GM19372 (cell line): ENCODE results near the gene TBCK.
"Not testable (repeated sequence)": the region's sequence is repeated elsewhere in the genome, so short reads cannot be mapped to it uniquely, and the experiment has no call there.

Source experiments
- ATAC-seq: cut with Tn5 transposase; IDR thresholded peaks from one replicate; pipeline ENCODE4 v1.9.1; 2021; ENCODE audit warnings: mild to moderate bottlenecking, low read depth, moderate library complexity; ENCODE audit not compliant: unreplicated experiment

The TBCK gene

DNA sequence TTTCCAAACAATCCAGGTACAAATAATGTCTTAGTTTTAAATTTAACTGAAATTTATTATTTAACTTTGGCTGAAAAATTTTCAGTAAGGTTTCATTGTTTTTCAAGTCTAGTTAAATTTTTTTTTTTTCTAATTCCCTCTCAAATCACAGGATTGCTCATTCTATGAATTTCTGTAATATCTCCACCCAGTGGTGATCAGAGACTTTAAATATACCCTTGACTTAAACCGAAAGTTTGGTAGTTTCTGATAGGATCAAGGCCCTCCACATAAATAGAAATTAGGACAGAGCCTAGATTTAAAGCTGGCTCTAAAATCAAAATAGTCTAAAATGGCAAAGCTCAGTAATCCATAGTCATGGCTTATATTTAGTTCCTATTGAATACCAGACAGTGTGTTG is 175.4 kb downstream of the TBCK start:
- ATAC-seq, result no peak

- no peak for ATAC-seq
Measured at GRCh38 chr4:106136777-106137331, 179.2 kb downstream of the TBCK start.

GRCh38 chr4:106132045-106132444 is 184.0 kb downstream of the TBCK start:
- ATAC-seq, result no peak

GRCh38 chr4:106126062-106126461 is 189.9 kb downstream of the TBCK start:
- no peak for ATAC-seq

GRCh38 chr4:106119949-106120555 is 196.0 kb downstream of the TBCK start:
- not testable (repeated sequence) for ATAC-seq

- ATAC-seq, result no peak
Measured at GRCh38 chr4:106116025-106116424, 200.0 kb downstream of the TBCK start.

DNA sequence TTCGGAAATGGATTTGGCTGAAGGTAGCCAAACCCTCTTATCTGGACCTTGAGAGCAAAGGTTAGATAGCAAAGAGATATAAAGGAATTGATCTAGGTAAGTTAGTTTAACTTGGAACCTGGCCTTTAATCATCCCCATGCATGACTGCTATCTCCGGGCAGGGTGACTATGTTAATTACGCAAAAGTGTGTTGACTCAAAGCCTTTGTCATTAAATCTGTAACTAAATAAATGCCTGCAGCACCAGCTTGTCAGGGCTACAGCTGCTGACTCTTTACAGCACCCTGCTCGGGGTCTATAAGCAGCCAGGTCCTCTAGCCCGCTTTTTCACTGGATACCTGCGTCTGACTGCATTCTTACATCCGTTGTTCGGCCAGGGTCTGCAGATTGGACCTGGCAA is 201.7 kb downstream of the TBCK start:
- ATAC-seq, result no peak

DNA sequence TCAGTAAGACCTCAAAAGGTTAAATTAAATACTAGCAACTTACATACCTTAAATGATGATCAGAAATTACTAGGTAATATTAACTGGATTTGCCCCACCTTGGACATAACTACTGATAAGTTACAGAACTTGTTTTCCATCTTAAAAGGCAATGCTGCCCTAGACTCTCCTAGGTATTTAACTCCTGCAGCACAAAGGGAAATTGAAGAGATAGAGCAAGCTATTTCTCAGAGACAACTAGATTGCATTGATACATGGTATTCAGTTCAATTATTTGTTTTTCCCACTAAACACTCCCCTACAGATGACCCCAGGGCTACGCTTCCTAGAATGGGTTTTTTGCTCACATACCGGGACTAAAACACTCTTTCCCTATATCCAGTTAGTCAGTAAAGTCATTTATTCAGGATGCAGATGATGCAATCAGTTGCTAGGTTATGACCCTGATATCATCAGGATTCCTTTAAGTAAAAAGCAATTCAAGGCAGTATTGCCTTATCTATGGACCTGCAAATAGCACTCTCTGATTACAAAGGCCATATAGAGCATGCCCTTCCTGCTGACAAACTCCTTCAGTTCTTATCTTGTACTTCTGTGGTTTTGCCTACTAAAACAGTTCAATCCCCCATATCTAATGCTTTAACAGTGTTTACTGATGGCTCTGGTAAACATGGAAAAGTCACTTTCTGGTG is 204.1 kb downstream of the TBCK start:
- not testable (repeated sequence) for ATAC-seq

GRCh38 chr4:106109929-106110328 is 206.1 kb downstream of the TBCK start:
- no peak for ATAC-seq

DNA sequence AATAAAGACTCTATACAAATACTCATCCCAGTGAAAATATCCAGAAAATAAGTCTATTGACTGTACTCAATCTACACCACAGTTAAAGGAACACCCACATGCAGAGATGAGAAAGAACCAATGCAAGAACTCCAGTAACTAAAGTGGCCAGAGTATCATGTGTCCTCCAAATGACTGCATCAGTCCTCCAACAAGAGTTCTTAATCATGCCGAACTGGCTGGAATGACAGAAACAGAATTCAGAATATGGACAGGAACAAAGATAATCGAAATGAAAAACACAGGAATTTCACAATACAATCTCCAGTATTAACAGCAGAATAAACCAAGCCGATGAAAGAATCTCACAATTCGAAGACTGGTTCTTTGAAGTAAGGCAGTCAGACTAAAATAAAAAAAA is 210.3 kb downstream of the TBCK start:
- ATAC-seq, result no peak

DNA sequence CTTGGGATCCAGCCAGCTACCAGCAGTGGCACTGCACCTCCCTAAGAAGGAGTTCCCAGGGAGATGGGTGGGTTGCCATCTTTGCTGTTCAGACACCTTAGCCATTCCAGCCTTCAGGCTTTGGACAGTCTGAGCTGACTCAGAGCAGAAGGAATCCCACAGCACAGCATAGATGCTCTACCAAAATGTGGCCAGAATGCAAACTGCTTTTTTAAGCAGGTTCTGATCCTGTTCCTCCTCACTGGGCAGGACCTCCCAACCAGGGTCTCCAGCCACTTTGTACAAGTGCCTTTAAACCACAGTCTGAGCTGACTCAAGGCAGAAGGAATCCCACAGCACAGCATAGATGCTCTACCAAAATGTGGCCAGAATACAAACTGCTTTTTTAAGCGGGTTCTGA is 211.7 kb downstream of the TBCK start:
- no peak for ATAC-seq

DNA sequence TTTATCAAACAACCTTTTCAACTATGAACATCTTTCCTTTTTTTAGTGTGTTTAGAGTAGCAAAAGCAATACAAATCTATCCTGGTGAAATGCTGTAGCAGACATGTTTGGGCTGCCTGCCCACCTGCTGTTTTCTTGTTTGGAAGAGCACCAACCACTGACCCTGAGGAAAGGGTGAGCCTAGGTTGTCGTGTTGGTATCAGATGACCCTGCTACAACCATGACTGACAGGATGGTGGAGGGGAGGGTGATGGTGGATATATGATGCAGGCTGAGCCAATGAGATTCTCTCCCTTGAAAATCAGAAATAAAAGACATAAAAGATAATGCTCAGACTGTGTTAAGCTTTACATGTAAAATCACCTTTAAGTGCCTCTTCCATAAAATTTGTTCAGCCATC is 219.6 kb downstream of the TBCK start:
- no peak for ATAC-seq

GRCh38 chr4:106095408-106095807 is 220.6 kb downstream of the TBCK start:
- ATAC-seq, result no peak

DNA sequence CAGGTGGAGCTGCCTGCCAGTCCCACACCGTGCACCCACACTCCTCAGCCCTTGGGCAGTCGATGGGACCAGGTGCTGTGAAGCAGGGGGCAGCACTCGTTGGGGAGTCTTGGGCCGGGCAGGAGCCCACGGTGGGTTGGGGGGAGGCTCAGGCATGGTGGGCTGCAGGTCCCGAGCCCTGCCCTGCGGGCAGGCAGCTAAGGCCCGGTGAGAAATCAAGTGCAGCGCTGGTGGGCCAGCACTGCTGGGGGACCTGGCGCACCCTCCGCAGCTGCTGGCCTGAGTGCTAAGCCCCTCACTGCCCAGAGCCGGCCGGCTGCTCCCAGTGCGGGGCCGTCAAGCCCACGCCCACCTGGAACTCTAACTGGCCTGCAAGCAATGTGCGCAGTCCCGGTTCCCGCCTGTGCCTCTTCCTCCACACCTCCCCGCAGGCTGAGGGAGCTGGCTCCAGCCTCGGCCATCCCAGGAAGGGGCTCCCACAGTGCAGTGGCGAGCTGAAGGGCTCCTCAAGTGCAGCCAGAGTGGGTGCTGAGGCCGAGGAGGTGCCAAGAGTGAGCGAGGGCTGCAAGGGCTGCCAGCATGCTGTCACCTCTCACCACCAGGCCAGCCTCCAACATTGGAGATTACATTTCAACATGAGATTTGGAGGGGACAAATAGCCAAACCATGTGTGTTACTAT is 223.5 kb downstream of the TBCK start:
- no peak for ATAC-seq

GRCh38 chr4:106090826-106091225 is 225.2 kb downstream of the TBCK start:
- no peak for ATAC-seq

DNA sequence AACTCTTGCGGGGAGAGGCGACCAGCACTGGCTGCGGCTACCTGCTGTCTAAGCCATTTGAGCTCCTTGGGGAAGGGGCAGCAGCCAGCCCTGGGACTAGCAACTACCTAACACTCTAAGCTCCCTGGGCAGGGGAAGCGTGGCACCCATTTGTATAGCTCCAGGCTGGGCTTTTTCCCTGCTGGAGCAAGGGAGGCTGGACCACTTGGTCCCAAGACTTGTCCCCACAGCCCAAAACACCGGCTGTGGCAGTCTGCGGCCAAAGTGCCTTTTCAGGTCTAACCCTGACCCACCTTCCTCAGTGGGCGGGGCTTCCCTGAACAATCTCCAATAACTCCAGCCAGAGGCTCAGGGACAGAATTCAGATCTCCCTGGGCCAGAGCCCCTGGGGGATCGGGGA is 232.9 kb downstream of the TBCK start:
- ATAC-seq, result no peak

DNA sequence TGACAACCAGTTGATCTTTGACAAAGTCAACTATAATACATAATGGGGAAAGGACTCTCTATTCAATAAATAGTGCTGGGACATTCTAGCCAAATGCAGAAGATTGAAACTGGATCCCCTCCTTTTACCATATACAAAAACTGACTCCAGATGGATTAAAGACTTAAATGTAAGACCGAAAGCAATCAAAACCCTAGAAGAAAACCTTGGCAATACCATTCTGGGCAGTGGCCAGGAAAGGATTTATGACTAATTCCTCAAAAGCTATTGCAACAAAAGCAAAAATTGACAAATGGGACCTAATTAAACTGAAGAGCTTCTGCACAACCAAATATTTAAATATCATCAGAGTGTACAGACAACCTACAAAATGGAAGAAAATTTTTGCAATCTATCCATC is 235.6 kb downstream of the TBCK start:
- no peak for ATAC-seq

DNA sequence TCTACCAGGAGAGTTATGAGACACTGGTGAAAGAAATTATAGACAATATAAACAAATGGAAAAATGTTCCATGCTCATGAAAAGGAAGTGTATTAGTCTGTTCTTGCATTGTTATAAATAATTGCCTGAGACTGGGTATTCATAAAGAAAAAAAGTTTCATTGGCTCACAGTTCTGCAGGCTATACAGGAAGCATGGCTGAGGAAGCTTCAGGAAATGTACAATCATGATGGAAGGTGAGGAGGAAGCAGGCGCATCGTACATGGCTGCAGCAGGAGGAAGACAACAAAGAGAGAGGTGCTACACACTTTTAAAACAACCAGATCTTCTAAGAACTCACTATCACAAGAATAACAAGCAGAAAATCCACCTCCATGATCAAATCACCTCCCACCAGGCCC is 236.4 kb downstream of the TBCK start:
- ATAC-seq, result no peak

GRCh38 chr4:106065018-106065417 is 251.0 kb downstream of the TBCK start:
- no peak for ATAC-seq

GRCh38 chr4:106063009-106063408 is 253.0 kb downstream of the TBCK start:
- ATAC-seq, result no peak

- no peak for ATAC-seq
Measured at GRCh38 chr4:106062452-106062875, 253.5 kb downstream of the TBCK start.

GRCh38 chr4:106058921-106059320 is 257.1 kb downstream of the TBCK start:
- ATAC-seq, result no peak
